ENCODE data around the gene TAF15. TPM values are rescaled to one million over a fixed set of nuclear protein-coding genes. Genes with fewer than 3 reads are reported as not detected.
A peak's percentile ranks its signal among the peaks of the same experiment; 100 is the strongest.

The TAF15 gene
- total and polyA plus RNA-seq, 2 of the 13 experiments (the other 11 are each of a cell fraction or from before 2014, with no cell fraction given) = 25.2 to 26.5 TPM

GRCh38 chr17:35808962-35809854, at the start of gene TAF15 (continued):
- no peak; the same call in 1 of the 2 replicates for TF ChIP-seq ZNF367 (CRISPR knock-in tag; IDR thresholded peaks at IDR 0.05; ENCODE audit: borderline replicate concordance)
- TF ChIP-seq MBD4 (IDR thresholded peaks at IDR 0.05; ENCODE audit: borderline replicate concordance, low read length) = no peak
- peak; percentile 17; the same call in 1 of the 2 replicates for TF ChIP-seq FOXP4 (CRISPR knock-in tag; IDR thresholded peaks at IDR 0.05)
- peak; percentile 70; the same call in 1 of the 2 replicates for TF ChIP-seq ZNF414 (CRISPR knock-in tag; IDR thresholded peaks at IDR 0.05)
- 0 out of 2 replicates have a peak, but pooled peaks have one; percentile 84 for TF ChIP-seq ZNF253 (CRISPR knock-in tag; IDR thresholded peaks at IDR 0.05; ENCODE audit: borderline replicate concordance)
- 0 out of 2 replicates have a peak, but pooled peaks have one; percentile 22 for TF ChIP-seq MIXL1 (CRISPR knock-in tag; IDR thresholded peaks at IDR 0.05)
- no peak for TF ChIP-seq ZSCAN20 (CRISPR knock-in tag; IDR thresholded peaks at IDR 0.05; ENCODE audit: borderline replicate concordance)
- no peak for TF ChIP-seq ZNF777 (CRISPR knock-in tag; IDR thresholded peaks at IDR 0.05)
- TF ChIP-seq ZNF646 (CRISPR knock-in tag; IDR thresholded peaks at IDR 0.05) = no peak
- TF ChIP-seq ASH2L (IDR thresholded peaks at IDR 0.05; ENCODE audit: insufficient read length, low read depth, low read length) = peak; percentile 95
- TF ChIP-seq, protein P1, sequence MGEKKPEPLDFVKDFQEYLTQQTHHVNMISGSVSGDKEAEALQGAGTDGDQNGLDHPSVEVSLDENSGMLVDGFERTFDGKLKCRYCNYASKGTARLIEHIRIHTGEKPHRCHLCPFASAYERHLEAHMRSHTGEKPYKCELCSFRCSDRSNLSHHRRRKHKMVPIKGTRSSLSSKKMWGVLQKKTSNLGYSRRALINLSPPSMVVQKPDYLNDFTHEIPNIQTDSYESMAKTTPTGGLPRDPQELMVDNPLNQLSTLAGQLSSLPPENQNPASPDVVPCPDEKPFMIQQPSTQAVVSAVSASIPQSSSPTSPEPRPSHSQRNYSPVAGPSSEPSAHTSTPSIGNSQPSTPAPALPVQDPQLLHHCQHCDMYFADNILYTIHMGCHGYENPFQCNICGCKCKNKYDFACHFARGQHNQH (CRISPR knock-in tag; IDR thresholded peaks at IDR 0.05) = peak; percentile 34; the same call in 1 of the 2 replicates
- no peak for TF ChIP-seq CHD4 (IDR thresholded peaks at IDR 0.05; ENCODE audit: borderline replicate concordance, low read length)
- TF ChIP-seq, protein P2, sequence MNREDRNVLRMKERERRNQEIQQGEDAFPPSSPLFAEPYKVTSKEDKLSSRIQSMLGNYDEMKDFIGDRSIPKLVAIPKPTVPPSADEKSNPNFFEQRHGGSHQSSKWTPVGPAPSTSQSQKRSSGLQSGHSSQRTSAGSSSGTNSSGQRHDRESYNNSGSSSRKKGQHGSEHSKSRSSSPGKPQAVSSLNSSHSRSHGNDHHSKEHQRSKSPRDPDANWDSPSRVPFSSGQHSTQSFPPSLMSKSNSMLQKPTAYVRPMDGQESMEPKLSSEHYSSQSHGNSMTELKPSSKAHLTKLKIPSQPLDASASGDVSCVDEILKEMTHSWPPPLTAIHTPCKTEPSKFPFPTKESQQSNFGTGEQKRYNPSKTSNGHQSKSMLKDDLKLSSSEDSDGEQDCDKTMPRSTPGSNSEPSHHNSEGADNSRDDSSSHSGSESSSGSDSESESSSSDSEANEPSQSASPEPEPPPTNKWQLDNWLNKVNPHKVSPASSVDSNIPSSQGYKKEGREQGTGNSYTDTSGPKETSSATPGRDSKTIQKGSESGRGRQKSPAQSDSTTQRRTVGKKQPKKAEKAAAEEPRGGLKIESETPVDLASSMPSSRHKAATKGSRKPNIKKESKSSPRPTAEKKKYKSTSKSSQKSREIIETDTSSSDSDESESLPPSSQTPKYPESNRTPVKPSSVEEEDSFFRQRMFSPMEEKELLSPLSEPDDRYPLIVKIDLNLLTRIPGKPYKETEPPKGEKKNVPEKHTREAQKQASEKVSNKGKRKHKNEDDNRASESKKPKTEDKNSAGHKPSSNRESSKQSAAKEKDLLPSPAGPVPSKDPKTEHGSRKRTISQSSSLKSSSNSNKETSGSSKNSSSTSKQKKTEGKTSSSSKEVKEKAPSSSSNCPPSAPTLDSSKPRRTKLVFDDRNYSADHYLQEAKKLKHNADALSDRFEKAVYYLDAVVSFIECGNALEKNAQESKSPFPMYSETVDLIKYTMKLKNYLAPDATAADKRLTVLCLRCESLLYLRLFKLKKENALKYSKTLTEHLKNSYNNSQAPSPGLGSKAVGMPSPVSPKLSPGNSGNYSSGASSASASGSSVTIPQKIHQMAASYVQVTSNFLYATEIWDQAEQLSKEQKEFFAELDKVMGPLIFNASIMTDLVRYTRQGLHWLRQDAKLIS (CRISPR knock-in tag; IDR thresholded peaks at IDR 0.05) = no peak

Measured in HepG2 (cell line).